ENCODE data around the gene SPATA6L.

The SPATA6L gene, protein sequence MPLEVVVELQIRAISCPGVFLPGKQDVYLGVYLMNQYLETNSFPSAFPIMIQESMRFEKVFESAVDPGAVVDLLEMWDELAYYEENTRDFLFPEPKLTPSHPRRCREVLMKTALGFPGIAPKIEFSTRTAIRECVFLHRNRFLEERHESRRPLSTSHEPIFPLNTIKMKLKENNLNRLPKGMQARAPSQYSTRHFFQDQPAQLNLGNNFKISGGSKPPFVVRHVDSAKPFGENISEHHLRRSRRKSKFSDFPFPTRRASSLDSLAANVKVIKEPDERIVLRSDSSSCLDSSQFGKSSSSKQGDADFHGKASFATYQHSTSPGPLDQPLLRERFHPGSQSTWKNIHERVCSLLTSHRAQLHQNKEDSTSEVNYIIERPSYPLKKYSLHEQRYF
- total RNA-seq, result 1.6 to 5.4 (median 3.3) reads per million in 4 experiments

DNA sequence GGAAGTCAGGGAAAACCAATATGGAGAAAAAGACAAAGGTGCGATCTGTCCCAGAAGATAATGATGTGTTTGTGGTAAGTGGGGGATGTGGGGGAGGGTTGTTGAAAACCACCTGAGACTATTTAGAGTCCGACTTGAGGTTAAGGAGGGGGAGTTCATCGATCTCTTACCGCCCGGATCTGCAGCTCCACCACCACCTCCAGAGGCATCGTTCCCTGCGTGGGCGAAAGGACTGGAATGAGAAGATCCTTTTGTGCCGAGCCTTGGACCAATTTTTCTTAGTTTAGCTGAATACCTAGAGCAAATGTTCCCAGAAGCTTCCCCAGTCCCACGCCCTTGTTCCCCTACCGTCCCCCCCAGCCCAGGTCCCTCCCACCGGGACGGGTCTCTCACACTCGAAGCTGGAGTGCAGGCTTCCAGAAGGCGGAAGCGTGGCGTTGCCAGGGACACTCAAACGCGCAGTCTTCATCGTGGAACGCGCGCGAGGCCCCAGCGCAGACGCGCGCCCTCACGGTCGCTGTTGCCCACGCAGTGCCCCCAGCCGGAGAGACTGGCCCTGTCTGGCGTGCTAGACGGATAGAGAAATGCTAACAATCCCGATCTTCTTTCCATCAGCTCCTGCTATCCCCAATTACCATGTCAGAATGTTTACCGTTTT lies at the start of gene SPATA6L:
Gene SPATA6L, minus strand, starts transcription at position 439 of the 658 bp plus-strand sequence. Its CDS starts 230 bp downstream, at position 209.
- peak; percentile 38 for DNase-seq

DNA sequence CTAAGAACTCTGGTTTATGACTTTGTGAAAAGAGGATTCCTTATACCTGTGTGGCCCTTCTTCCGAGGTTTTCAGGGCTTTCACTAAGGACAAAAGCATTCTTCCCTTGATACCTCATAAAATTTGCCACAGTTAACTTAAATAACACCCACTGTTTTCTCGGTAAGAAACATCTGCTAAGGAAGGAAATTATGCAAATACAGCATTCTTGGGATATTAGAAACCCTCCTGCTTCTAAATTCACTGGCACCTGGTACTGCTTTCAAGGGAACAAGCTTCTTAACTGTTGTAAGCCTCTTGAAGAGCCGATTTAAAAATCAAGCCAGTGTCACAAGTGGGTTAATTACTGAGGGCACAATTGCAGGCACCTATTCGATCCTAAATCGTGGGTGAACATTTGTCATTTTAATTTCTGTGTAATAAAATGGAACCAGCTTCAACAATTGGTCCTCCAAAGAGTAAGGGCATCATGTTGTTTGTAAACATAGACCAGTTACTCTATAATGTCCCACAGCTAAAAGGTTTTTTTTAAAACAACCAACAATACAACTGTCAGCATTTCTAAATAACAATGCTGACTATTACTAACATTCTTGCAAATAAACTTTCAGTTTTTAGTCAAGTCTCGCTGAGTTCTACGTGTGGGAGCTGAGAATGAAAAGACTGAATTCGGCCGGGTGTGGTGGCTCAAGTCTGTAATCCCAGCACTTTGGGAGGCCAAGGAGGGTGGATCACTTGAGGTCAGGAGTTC lies 48.2 kb upstream of the SPATA6L start:
- no peak for DNase-seq

DNA sequence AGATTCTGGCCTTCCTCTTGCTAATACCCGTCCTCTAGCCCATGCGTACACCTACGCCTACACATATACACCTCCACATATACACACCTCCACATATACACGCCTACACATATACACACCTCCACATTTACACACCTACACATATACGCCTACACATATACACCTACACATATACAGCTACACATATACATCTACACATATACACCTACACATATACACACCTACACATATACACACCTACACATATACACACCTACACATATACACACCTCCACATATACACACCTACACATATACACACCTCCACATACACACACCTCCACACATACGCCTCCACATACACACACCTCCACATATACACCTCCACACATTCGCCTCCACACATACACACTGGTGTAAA lies 47.6 kb upstream of the SPATA6L start:
- DNase-seq, result no peak

DNA sequence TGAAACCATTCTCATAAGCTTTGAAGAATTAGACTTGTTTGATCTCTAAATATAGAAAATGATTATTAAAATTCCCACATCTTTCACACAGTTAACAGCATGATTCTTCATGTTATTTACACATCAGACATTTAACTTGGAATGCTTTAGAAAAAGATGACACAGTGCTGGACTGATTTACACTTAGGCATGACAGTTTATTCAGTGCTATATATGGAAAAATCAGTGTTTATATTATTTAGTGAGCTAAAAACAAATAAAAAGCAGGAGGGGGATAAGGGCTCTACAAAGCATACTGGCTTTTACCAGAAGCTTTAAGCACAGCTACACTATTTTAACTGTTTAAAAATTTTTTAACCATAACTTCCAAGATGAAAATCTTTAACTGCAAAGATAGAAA lies 43.1 kb upstream of the SPATA6L start:
- DNase-seq, result no peak

DNA sequence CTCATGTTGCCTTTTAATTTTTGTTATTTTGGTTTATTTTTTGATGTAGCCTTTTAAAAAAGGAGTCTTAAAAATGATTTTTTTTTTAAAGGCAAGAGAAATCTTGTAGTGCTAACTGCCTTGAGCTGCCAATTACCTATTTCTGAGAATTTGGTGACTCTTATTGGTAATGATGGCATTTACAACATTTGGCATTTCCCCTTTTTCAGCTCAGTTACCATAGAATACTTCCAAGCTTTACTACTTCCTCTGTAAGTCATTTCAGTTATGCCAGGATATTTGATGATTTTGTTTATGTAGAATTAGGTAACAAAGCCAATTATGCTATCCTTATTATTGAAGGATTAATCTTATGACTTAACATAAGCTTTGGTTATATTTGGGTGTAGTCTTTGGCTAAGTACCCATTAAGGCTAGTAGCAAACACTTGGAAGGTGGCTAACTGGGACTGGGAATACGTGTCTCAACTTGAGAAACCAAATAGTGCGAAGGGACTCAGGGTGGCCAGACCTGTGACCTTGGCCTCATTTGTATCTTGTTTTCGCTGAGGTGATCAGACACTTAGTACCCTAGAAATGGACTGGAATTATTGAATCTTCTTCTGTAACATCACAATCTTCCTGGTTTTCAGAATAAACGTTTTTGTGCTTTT lies 40.8 kb upstream of the SPATA6L start:
- no peak for DNase-seq

DNA sequence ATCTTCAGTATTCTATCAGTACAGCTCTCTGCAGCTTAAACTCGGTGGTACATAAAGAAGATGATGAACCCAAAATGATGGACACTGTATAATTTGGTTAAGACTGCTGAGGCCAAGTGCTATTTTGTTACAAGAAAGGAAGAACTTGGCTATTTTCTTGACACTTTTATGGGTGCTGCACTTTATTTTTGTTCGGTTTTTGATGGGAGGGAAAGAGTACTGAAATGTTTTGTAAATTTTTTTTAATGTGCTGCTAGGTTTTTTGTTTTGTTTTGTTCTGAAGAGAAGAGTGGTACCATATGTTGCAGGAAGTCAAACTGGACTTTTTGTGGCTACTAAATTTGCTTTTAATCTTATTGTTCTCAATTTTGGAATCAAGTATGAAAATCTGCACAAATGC lies 39.7 kb upstream of the SPATA6L start:
- DNase-seq, result no peak

DNA sequence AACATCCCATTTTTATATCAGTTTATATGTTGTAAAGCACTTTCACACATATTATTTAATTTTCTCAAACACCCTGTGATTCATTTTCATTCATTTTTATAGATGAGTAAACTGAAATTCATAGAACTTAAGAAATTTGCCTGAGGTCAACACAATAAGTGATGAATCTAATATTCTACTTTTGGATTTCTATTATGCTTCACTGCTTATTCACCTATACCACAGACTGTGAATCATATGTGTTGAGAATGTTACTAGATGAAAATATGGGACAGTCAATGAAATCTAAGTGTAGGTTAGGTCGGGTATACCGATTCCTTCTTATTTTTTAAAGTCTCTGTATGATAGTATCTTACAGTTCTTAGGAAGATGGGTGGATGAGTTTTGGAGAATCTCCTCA lies 37.8 kb upstream of the SPATA6L start:
- no peak for DNase-seq

DNA sequence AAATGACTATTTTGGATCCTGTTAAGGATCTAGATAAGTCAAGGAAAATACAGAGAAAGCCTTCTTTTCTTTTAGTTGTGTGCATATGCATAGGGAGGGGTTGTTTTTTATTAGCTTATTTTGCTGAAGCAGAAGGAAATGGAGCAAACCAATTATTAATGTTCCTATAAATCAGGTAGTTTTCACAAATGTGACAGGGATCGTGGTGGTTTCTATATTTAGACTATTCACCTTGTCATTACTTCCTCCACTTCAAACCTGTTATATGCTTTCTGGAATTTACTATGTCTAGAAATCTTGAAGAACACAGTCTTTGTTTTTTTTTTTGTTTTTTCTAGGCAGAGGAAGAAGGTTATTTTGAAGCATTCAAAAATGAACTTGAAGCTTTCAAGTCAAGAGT lies 35.2 kb upstream of the SPATA6L start:
- DNase-seq, result no peak

DNA sequence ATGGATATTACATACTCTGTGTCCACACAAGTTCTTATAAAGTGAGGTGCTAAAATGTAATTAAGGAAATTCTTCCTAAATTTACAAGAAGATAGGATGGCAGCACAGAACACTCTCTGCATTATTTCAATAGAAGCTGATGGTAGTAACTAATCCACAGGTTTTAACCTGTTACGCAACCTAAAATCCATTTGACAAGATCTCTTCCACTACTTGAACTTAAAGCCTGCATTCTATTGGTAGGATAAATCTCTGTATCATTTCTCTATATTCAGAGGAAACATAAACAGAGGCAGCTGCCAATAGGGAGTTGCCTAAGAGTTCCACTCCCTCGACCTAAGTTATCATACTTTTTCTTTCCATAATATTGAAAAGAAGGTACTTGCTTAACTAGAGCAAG lies 34.7 kb upstream of the SPATA6L start:
- DNase-seq, result no peak

DNA sequence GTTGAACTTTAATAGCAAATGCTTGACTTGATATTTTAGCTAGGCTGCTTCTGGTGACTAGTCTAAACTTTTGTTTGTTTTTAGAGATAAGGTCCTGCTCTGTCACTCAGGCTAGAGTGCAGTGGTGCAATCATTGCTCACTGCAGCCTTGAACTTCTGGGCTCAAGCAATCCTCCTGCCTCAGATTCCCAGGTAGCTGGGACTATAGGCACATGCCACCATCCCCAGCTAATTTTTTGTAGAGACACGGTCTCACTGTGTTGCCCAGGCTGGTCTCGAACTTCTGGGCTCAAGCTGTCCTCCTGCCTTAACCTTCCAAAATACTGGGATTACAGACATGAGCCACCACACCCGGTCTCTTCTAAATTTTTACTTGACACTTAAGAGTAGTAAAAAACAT lies 33.8 kb upstream of the SPATA6L start:
- DNase-seq, result no peak

DNA sequence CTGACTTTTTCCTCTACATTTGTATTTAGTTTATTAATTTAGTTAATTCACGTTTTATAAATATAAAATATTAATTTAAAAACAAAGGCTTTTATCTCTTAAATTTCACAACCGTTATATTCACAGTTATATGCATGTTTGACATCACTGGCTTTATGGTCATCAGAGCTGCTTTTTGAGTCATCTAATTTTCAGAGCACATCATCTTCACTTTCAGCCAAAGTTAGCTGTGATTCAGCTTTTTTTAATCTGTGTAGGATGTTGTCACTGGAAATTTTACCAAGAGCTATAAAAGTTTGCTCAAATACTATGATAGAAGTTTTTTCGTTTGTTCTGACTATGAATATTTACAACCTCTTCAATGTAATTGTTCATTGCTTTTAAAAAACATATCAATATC lies 25.5 kb upstream of the SPATA6L start:
- DNase-seq, result no peak

DNA sequence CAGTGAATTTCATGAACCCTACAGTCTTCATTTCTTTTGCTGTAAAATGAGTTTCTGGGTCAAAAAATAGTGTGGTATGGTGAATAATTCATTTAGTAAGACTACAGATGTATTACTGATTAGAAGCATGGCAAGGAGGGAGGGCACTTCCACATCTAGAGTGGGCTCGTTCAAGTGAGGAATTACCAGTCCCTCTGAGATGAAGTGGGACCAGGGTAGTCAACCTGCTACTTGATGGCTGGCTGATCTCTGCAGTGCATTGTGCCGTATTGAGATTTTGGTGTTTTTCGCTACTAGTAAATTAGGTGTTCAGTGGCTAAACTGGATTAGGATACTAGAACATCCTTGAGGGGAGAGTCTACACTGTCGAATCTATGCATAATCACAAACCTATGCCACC lies 23.9 kb upstream of the SPATA6L start:
- DNase-seq, result no peak

DNA sequence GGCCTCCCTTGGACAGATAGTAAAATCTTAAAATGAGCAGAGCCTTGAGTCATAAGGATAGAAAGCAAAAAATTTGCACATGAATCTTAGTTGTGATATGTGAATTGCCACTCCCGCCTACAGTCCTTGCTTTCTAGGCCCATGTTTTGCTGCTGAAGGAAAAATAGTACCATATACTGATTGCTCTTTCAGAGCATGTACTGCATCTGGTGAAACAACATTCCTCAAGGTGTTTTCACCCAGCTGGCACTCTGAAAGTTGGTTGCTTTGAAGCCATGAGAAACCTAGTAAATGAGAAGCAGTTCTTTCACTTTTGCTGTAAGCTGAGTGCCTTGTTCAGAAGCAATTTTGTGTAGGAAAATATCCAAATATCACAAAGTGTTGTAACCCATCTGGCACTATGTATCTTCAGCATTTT lies 23.4 kb upstream of the SPATA6L start:
- no peak for DNase-seq

DNA sequence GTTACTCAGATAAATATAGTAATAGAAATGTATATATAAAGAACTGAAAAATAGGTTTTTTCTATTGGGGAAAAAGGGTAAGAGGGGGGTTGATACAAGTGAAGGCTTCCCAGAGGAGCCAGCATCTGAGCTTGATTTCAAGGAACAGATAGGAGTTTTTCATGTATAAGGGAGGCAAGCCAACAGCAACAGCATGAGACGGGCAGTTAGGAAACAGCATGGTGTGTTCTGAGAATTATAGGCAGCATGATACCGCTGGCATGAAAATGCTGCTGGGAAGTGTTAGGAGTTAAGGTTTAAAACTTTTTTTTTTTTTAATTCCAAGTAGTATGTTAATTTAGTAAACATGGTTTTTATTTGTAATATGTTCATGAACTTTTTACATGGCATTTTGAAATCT lies 22.7 kb upstream of the SPATA6L start:
- DNase-seq, result no peak

DNA sequence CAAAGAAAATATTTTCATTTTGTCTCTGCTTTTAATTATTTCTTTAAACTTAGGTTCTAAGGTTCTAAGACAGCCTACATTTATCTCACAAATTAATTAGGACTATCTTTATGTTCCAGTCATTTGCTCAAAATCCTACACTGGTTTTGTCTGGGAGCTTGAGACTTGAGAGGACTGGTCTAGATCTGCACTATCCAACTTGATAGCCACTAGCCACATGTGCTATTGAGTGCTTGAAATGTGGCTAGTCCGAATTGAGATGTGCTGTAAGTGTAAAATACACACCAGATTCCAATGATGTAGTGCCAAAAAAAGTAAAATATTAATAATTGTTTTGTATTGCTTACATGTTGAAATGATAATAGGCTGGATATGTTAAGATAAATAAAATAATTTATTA lies 20.3 kb upstream of the SPATA6L start:
- no peak for DNase-seq

DNA sequence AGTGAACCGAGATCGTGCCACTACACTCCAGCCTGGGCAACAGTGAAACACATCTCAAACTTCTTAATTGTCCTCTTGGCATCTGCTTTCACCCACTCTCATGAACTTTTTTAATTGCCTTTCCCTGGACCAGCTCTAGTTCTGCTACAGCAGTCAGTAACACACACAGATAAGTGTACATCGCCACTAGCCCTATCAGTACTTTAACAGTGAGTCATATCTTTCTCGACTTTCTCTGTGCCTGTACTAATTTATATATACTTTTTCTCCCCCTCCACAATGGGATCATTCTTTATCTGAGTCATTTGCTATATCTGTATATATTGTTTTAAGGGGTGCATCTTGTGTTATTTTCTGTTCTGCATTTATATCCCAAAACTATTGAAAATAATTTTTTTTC lies 19.8 kb upstream of the SPATA6L start:
- no peak for DNase-seq

DNA sequence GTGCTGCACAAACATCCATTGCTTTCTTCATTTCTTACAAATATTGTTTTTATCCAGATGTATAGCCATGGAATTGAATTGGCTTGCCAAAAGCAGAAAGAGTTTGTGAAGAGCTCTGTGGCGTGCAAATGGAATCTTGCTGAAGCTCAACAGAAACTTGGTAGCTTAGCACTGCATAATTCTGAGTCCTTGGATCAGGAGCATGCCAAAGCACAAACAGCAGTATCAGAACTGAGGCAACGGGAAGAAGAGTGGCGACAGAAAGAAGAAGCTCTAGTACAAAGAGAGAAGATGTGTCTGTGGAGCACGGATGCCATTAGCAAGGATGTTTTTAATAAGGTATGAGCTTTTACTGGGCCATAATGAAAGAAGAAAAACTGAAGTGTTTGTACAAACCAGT lies 18.5 kb upstream of the SPATA6L start:
- DNase-seq, result no peak

DNA sequence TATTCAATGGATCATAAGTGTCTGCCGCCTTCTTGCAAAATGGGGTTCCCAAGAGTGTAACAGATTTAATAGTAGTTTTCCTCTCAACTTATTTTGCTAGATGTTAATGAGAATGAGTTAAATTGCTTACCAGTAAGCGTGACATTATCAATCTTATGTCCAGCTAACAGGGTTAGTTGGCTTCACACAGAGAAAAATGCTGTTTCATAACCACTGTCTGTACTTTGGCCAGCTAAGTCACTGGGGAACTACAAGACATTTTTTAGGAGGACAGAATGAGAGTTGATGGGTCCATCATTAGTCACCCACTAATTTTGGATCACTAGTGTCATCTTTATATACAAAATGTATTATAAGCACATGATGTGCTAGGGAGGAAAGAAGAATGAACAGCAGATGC lies 14.5 kb upstream of the SPATA6L start:
- DNase-seq, result no peak

DNA sequence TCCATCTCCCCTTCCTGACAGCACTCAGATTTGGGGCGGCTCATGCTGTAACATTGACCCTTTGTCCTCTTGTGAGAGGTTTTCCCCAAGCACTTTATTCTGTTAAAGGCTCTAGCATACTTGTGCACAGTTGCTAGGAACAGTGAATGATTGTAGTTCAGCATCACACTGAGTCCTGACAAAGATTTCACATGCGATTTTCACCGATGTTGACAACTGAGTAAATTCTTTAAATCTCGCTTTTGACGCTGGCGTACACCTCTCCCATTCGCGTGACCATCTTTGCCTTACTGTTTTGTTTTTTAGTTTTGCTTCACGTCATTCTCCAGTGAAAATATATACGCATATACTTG lies 13.9 kb upstream of the SPATA6L start:
- DNase-seq, result no peak

DNA sequence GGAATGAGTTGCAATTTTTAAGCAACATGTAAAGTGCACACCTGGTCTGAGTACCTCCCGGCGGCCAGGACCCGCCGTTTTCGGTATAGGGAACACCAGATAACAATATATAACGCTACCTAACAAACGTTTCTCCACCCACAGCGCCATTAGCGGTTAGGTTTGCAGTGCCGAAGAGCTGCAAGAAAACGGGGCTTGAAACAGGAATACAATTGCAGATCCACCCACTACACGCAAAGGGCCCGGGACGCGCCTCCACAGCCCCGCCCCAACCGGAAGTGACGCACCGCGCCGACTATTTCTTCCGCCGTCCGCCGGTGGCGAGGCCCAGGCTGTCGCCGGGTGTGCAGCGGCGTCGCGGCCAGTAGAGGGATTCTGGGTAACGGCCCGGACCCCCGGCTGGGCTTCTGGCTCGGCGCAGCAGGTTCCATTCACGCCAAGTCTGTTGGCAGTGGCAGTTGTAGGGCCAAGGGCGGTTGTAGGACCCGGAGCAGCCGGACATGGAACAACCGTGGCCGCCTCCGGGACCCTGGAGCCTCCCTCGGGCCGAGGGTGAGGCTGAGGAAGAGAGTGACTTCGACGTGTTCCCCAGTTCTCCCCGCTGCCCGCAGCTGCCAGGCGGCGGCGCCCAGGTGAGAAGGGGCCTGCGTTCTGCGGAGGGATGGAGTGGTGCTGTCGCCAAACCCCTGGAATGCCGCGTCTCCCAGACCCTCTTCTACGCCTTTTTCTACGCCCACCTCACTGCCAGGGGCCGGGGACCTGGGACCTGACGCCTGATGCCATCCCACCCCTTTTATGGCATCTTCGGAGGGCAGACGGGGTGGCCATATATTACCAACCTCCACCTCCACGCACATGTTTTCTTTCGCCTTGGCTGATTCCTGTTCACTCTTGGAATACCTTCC lies 13.2 kb upstream of the SPATA6L start, which contains the start of gene CDC37L1:
Gene CDC37L1, plus strand, starts transcription at position 302 of the 905 bp plus-strand sequence. Its CDS starts 199 bp downstream, at position 501.
- peak; percentile 97 for DNase-seq

DNA sequence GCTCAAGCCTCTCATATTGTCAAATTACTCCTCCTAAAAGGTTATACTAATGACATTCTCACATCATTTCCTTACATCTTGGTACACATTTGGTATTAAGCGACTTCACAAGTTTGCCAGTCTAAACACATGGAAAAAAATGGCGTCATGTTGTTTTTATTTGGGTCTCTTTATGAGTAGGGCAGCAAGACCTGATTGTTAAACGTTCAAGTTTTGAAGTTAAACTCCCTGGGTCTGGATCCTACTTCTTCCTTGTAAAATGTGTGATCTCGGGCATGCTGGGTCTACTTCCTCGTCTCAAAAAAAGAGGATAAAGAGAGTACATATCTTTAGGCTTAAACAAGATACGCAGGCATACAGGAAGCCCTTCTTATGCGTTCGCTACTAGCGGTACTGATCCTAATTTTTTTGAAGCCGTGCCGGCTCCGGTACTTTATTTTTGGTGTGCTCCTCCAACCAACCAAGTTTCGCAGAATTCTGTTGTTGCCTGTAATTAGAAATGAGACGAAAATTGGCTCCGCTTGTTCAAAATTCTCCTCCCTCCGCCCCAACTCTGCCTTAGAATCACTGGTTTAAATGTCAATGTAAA lies 12.5 kb upstream of the SPATA6L start:
- DNase-seq, result no peak

DNA sequence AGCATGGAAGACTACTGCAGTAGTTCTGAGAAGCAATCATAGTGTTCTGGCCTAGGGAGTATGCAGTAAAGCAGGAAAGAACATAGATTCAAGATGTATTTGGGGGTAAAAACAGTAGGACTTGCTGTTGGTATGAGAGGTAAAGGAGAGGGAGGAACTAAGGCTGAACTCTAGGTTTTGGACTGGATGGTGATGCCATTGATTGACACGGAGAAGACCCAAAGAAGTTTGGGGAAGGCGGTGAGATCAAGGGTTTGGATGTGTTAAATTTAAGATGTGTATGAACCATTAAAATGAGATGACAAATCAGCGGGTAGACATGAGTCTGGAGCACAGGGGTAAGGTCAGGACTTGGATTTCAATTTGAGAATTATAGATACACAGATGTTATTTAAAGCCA lies 11.1 kb upstream of the SPATA6L start:
- DNase-seq, result no peak

Data from effector CD8-positive, alpha-beta T cell (primary cell).